IMR-90 (cell line): ENCODE results near the gene SLC7A9. TPM values are rescaled to one million over a fixed set of nuclear protein-coding genes. Genes with fewer than 3 reads are reported as not detected.

Experiments
- ATAC-seq: fragments of 200-7000 bp; cut with Tn5 transposase; 2 replicates; pipeline ENCODE4 v1.9.1; 2020; ENCODE audit warnings: low read depth, mild to moderate bottlenecking, moderate library complexity
- BruUV-seq: library from RNA; stranded (reverse); fragments of 400-500 nt; replicated peaks from 2 replicates; lab custom pipeline; 2021; lab: Mats Ljungman, UMichigan
- CTCF ChIA-PET: fragments of 300-600 bp; formaldehyde crosslinking; extraction: SDS; loops from one replicate; lab custom pipeline; 2021; ENCODE audit warnings: antibody characterized with exemption; lab: Yijun Ruan, JAX
- POLR2A ChIA-PET: fragments of 300-600 bp; sonication (Branson Sonifier 250); formaldehyde crosslinking; loops from one replicate; lab custom pipeline; 2022; ENCODE audit warnings: antibody characterized with exemption; ENCODE audit not compliant: unreplicated experiment; lab: Charles Lee
- DNase-seq: peaks from one replicate; pipeline ENCODE4 v3.0.0; 2013
- H2AFZ ChIP-seq: replicated peaks from 2 replicates; pipeline ENCODE3; 2013; ENCODE audit warnings: low read length, mild to moderate bottlenecking; ENCODE audit not compliant: poor library complexity
- H2AK5ac ChIP-seq: 2 replicates; pipeline ENCODE4 v1.6.1; 2013; ENCODE audit warnings: low read depth, low read length, inconsistent platforms
- H2AK9ac ChIP-seq: replicated peaks from 2 replicates; pipeline ENCODE3; 2013; ENCODE audit warnings: mild to moderate bottlenecking, low read depth, low read length, moderate library complexity; ENCODE audit not compliant: poor library complexity
- H2BK120ac ChIP-seq: 2 replicates; pipeline ENCODE4 v1.6.1; 2013; ENCODE audit warnings: low read depth, low read length, inconsistent platforms
- H2BK15ac ChIP-seq: 3 replicates; pipeline ENCODE4 v1.6.1; 2013; ENCODE audit warnings: low read depth, low read length, inconsistent platforms
- H2BK20ac ChIP-seq: 2 replicates; pipeline ENCODE4 v1.6.1; 2013; ENCODE audit warnings: low read depth, mild to moderate bottlenecking, inconsistent platforms, low read length, moderate library complexity
- H2BK5ac ChIP-seq: 2 replicates; pipeline ENCODE4 v1.6.1; 2013; ENCODE audit warnings: mild to moderate bottlenecking, low read depth, low read length, inconsistent platforms; ENCODE audit not compliant: poor library complexity, severe bottlenecking
- H3K14ac ChIP-seq: replicated peaks from 2 replicates; pipeline ENCODE4 v1.6.1; 2013; ENCODE audit warnings: low read depth, low read length, inconsistent platforms
- H3K18ac ChIP-seq: 2 replicates; pipeline ENCODE4 v1.6.1; 2013; ENCODE audit warnings: low read depth, low read length, control low read depth
- H3K23ac ChIP-seq: 2 replicates; pipeline ENCODE4 v1.6.1; 2013; ENCODE audit warnings: low read depth, low read length, inconsistent platforms
- H3K27ac ChIP-seq: 2 replicates; pipeline ENCODE4 v1.5.1; 2013; ENCODE audit warnings: mild to moderate bottlenecking, control low read depth, low read length; ENCODE audit not compliant: insufficient read depth
- H3K27me3 ChIP-seq: 2 replicates; pipeline ENCODE4 v1.6.1; 2013; ENCODE audit warnings: low read length; ENCODE audit not compliant: control insufficient read depth, insufficient read depth
- H3K36me3 ChIP-seq: 2 replicates; pipeline ENCODE4 v1.6.1; 2013; ENCODE audit warnings: low read length, mixed read lengths; ENCODE audit not compliant: control insufficient read depth, insufficient read depth
- H3K4ac ChIP-seq: 2 replicates; pipeline ENCODE4 v1.6.1; 2013; ENCODE audit warnings: low read depth, low read length, inconsistent platforms
- H3K4me1 ChIP-seq: 2 replicates; pipeline ENCODE4 v1.6.1; 2013; ENCODE audit warnings: low read length, mixed read lengths; ENCODE audit not compliant: control insufficient read depth, insufficient read depth
- H3K4me2 ChIP-seq: 2 replicates; pipeline ENCODE4 v1.6.1; 2013; ENCODE audit warnings: low read depth, mild to moderate bottlenecking, control low read depth, low read length, moderate library complexity
- H3K4me3 ChIP-seq: 2 replicates; pipeline ENCODE4 v1.5.1; 2013; ENCODE audit warnings: low read depth, mild to moderate bottlenecking, control low read depth, low read length, moderate library complexity; ENCODE audit not compliant: insufficient read depth
- H3K56ac ChIP-seq: 2 replicates; pipeline ENCODE4 v1.6.1; 2013; ENCODE audit warnings: low read length, inconsistent platforms; ENCODE audit not compliant: insufficient read depth; ENCODE audit errors: extremely low read depth
- H3K79me1 ChIP-seq, 2 experiments: 2 replicates each; pipeline ENCODE4 v1.6.1; 2013; ENCODE audit warnings: low read length in 2 of 2, inconsistent platforms in 1 of 2, low read depth in 1 of 2
- H3K9ac ChIP-seq: 2 replicates; pipeline ENCODE4 v1.6.1; 2013; ENCODE audit warnings: low read depth, low read length, control low read depth
- H3K9me1 ChIP-seq: 2 replicates; pipeline ENCODE4 v1.6.1; 2013; ENCODE audit warnings: low read length, inconsistent platforms; ENCODE audit not compliant: insufficient read depth
- H3K9me3 ChIP-seq: 2 replicates; pipeline ENCODE4 v1.6.1; 2013; ENCODE audit warnings: low read length; ENCODE audit not compliant: control insufficient read depth, insufficient read depth
- H4K20me1 ChIP-seq: 2 replicates; pipeline ENCODE4 v1.6.1; 2013; ENCODE audit warnings: low read length, inconsistent platforms; ENCODE audit not compliant: insufficient read depth
- H4K5ac ChIP-seq: 2 replicates; pipeline ENCODE4 v1.6.1; 2013; ENCODE audit warnings: mild to moderate bottlenecking, low read depth, low read length, control low read depth
- H4K8ac ChIP-seq, 2 experiments: 2 replicates each; pipeline ENCODE4 v1.6.1; 2013; ENCODE audit warnings: low read depth in 2 of 2, low read length in 2 of 2, control low read depth in 1 of 2, inconsistent platforms in 1 of 2
- H4K91ac ChIP-seq: 2 replicates; pipeline ENCODE4 v1.6.1; 2013; ENCODE audit warnings: low read depth, low read length, inconsistent platforms; ENCODE audit not compliant: insufficient read depth
- BHLHE40 ChIP-seq: fragments of 150-350 bp; IDR thresholded peaks from 2 replicates; pipeline ENCODE4 v1.6.1; 2016; ENCODE audit warnings: mild to moderate bottlenecking, low read depth, low read length
- CEBPB ChIP-seq: IDR thresholded peaks from 2 replicates; pipeline ENCODE4 v1.6.1; 2012; ENCODE audit warnings: low read depth, low read length, improper control_type of control experiment
- CTCF ChIP-seq: conservative IDR thresholded peaks from 2 replicates; pipeline ENCODE4 v1.5.1; 2012; ENCODE audit warnings: mild to moderate bottlenecking, low read depth, low read length, improper control_type of control experiment
- FOS ChIP-seq: fragments of 150-350 bp; IDR thresholded peaks from 2 replicates; pipeline ENCODE4 v1.6.1; 2016; ENCODE audit warnings: low read depth, low read length
- MAFK ChIP-seq: IDR thresholded peaks from 2 replicates; pipeline ENCODE4 v1.6.1; 2012; ENCODE audit warnings: low read depth, low read length, improper control_type of control experiment
- MXI1 ChIP-seq: IDR thresholded peaks from 2 replicates; pipeline ENCODE4 v1.6.1; 2012; ENCODE audit warnings: low read depth, mild to moderate bottlenecking, low read length, moderate library complexity, borderline replicate concordance
- NFE2L2 ChIP-seq: fragments of 150-350 bp; IDR thresholded peaks from 2 replicates; pipeline ENCODE4 v1.6.1; 2016; ENCODE audit warnings: low read depth, mild to moderate bottlenecking, low read length
- POLR2A ChIP-seq: IDR thresholded peaks from 2 replicates; pipeline ENCODE4 v1.6.1; 2012; ENCODE audit warnings: mild to moderate bottlenecking, low read depth, low read length
- RAD21 ChIP-seq: IDR thresholded peaks from 2 replicates; pipeline ENCODE4 v1.6.1; 2012; ENCODE audit warnings: low read length, improper control_type of control experiment
- RCOR1 ChIP-seq: IDR thresholded peaks from 2 replicates; pipeline ENCODE4 v1.6.1; 2012; ENCODE audit warnings: mild to moderate bottlenecking, low read length, improper control_type of control experiment; ENCODE audit not compliant: insufficient replicate concordance
- RFX5 ChIP-seq: IDR thresholded peaks from 2 replicates; pipeline ENCODE4 v1.8.0; 2012; ENCODE audit warnings: low read depth, mild to moderate bottlenecking, low read length, moderate library complexity
- SMC3 ChIP-seq: fragments of 150-350 bp; IDR thresholded peaks from 2 replicates; pipeline ENCODE4 v1.6.1; 2016; ENCODE audit warnings: low read depth, mild to moderate bottlenecking, antibody characterized with exemption, low read length, moderate library complexity
- USF2 ChIP-seq: fragments of 150-350 bp; IDR thresholded peaks from 2 replicates; pipeline ENCODE4 v1.6.1; 2017; ENCODE audit warnings: mild to moderate bottlenecking, antibody characterized with exemption, low read length, low read depth
- WGBS, 2 experiments: methylation state at CpG; one replicate each; pipeline versions ENCODE4 v1.1.5 to v1.1.7; 2013; ENCODE audit warnings: missing lambda C conversion rate in 2 of 2; ENCODE audit not compliant: insufficient read length in 1 of 2; ENCODE audit errors: extremely low coverage in 2 of 2; 5-methylcytosine and 5-hydroxymethylcytosine counted together
- dilution Hi-C: fragments of 300-500 bp; cut with HindIII; formaldehyde crosslinking; loops from one replicate; pipeline ENCODE4 v1.14.3; 2018; ENCODE audit warnings: low sequenced_read_pairs; ENCODE audit not compliant: unreplicated experiment
- in situ Hi-C: fragments of 300-500 bp; cut with MboI; formaldehyde crosslinking; loops from 3 replicates; pipeline ENCODE4 v1.14.3; 2019; ENCODE audit warnings: low sequenced_read_pairs, inconsistent platforms, mixed read lengths
- intact Hi-C: fragments of 100-400 bp; cut with micrococcal nuclease; formaldehyde crosslinking; loops from 2 replicates; pipeline ENCODE4 v1.10.0; 2022
- polyA plus RNA-seq, 3 experiments: library from polyadenylated mRNA; depleted of rRNA; stranded (reverse); fragments of >200 nt; gene quantifications; 2 replicates each; pipeline ENCODE4 v1.2.3, GENCODE V29; 2012; ENCODE audit warnings: low replicate concordance in 1 of 3
- total RNA-seq: library from RNA; depleted of rRNA; stranded (reverse); fragments of >200 nt; gene quantifications from 2 replicates; pipeline ENCODE4 v1.2.3, GENCODE V29; 2012

SLC7A9 gene
- total and polyA plus RNA-seq, 2 of the 4 experiments (the other 2 are of a cell fraction): not detected

- no peaks in the 10 kb centered on the region for H3K4me1 ChIP-seq
- intact Hi-C loops (no loop called here), dilution Hi-C loops (no loop called here), in situ Hi-C loops (no loop called here)
- H3K9me3 ChIP-seq: no peaks in the 10 kb centered on the region
- no peak overlapping the region for H3K4me2 ChIP-seq
- ChIA-PET POLR2A (no interaction called here), CTCF (no interaction called here)
- H3K18ac ChIP-seq: no peak overlapping the region
- no peaks in the 10 kb centered on the region for H3K79me1 ChIP-seq
- no peak overlapping the region for H2AK5ac ChIP-seq
- TF ChIP-seq POLR2A (no peak), SMC3 (no peak), NFE2L2 (no peak), RCOR1 (no peak), CEBPB (no peak), FOS (no peak), USF2 (no peak), MXI1 (no peak), MAFK (no peak), RAD21 (no peak), CTCF (no peak), BHLHE40 (no peak), RFX5 (no peak)
- no peak overlapping the region for H3K56ac ChIP-seq
- H2BK120ac ChIP-seq: no peak overlapping the region
- no peak overlapping the region for H4K5ac ChIP-seq
- H2BK5ac ChIP-seq: no peak overlapping the region
- H4K91ac ChIP-seq: no peak overlapping the region
- H2BK15ac ChIP-seq: no peak overlapping the region
- no TSS peak for BruUV-seq
- no peak overlapping the region for H3K23ac ChIP-seq
- H3K4ac ChIP-seq: no peak overlapping the region
- H3K27me3 ChIP-seq: peaks cover 10% of the 10 kb centered on the region
- no peaks in the 10 kb centered on the region for H3K9me1 ChIP-seq
- no peak overlapping the region for H3K4me3 ChIP-seq
- no peak overlapping the region for H2BK20ac ChIP-seq
- ATAC-seq: no peak
- no peaks in the 10 kb centered on the region for H4K20me1 ChIP-seq
- no peak overlapping the region for H3K9ac ChIP-seq
- H3K36me3 ChIP-seq: no peaks in the 10 kb centered on the region
- DNase-seq: no peak
- H3K14ac ChIP-seq: no peak overlapping the region
- 25% methylated on average over 2 of the region's 8 CpGs; no CpG with 5 or more reads in 1 of the 2 experiments for WGBS, 2 experiments
- H4K8ac ChIP-seq: no peak overlapping the region
- H2AK9ac ChIP-seq: no peak overlapping the region
- no peak overlapping the region for H3K27ac ChIP-seq
- H2AFZ ChIP-seq: no peak overlapping the region
These were observed 51.0 kb downstream of the SLC7A9 start for GRCh38 chr19:32818536-32818935.
